Islet of Langerhans (tissue), 1 donor: ENCODE measurements around the gene COL23A1.

ENCODE experiments used
- FAIRE-seq: peaks from one replicate; lab custom pipeline; 2011; peaks lifted over from hg19 to GRCh38; lab: Jason Lieb, UNC

The COL23A1 gene

GRCh38 chr5:178280631-178281030 lies 309.6 kb downstream of the COL23A1 start:
- no peak for FAIRE-seq

GRCh38 chr5:178279723-178280438 lies 310.3 kb downstream of the COL23A1 start:
- no peak for FAIRE-seq

- FAIRE-seq, result no peak
Observed at GRCh38 chr5:178279026-178279722, 311.0 kb downstream of the COL23A1 start.

- no peak for FAIRE-seq
Observed at GRCh38 chr5:178278358-178279023, 311.7 kb downstream of the COL23A1 start.

- FAIRE-seq, result no peak
Observed at GRCh38 chr5:178277866-178278265, 312.3 kb downstream of the COL23A1 start.

GRCh38 chr5:178277346-178277745 lies 312.8 kb downstream of the COL23A1 start:
- FAIRE-seq, result no peak

GRCh38 chr5:178274781-178275537 lies 315.2 kb downstream of the COL23A1 start:
- FAIRE-seq, result no peak

GRCh38 chr5:178273665-178274541 lies 316.3 kb downstream of the COL23A1 start:
- FAIRE-seq, result no peak

GRCh38 chr5:178273041-178273440 lies 317.2 kb downstream of the COL23A1 start:
- no peak for FAIRE-seq

GRCh38 chr5:178272591-178272990 lies 317.6 kb downstream of the COL23A1 start:
- FAIRE-seq, result no peak

- no peak for FAIRE-seq
Observed at GRCh38 chr5:178271726-178272479, 318.3 kb downstream of the COL23A1 start.

- FAIRE-seq, result no peak
Observed at GRCh38 chr5:178271231-178271630, 319.0 kb downstream of the COL23A1 start.

GRCh38 chr5:178269499-178269898 lies 320.7 kb downstream of the COL23A1 start:
- no peak for FAIRE-seq

GRCh38 chr5:178267876-178268275 lies 322.3 kb downstream of the COL23A1 start:
- no peak for FAIRE-seq

GRCh38 chr5:178267245-178267644 lies 322.9 kb downstream of the COL23A1 start:
- no peak for FAIRE-seq

GRCh38 chr5:178266581-178266980 lies 323.6 kb downstream of the COL23A1 start:
- FAIRE-seq, result no peak

- no peak for FAIRE-seq
Observed at GRCh38 chr5:178265746-178266145, 324.4 kb downstream of the COL23A1 start.

- no peak for FAIRE-seq
Observed at GRCh38 chr5:178264044-178264443, 326.1 kb downstream of the COL23A1 start.

- no peak for FAIRE-seq
Observed at GRCh38 chr5:178261666-178262600, 328.3 kb downstream of the COL23A1 start.
